Measurements from ENCODE around the gene ST3GAL4.

ST3GAL4 gene

DNA sequence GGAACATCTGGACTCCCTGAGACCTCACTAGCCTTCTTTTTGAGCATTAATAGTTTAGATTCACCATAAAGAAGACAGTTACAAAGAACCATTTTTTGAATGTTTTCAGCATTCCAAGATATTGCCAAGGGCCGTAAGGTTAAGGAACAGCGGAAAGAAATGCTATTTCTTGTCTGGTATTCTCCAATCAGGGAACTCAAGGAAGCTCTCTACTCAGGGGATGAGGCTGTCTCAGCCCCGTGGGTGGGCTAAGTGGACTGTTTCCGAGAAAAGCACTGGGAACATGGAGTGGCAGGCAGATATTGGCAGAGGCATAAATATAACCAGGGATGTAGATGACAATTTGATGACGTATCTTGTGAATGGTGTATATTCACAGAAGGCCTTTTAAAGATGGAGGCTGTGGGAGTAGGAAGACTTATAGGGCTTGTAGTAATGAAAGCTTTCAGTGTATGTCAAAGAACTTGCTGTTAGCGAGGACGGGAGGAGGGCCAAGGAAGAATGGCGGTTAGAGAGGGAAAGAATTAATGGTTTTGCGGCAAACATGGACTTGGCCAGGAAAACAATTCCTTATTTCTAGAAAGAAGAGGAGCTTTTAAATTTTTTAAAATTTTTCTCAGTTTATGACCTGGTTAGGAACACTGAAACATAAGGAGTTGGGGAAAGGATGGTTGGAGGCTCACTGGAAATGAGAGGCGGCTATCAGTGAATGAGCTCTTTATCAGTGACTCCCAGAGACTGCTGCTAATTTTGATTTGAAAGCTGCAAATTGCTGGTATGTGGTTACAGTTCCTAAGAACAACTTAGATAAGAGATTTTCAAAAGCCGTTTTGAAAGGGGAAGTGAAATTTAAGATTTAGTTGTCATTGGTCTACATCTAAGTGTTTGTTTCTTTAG lies 64.6 kb downstream of the ST3GAL4 start:
- no peak for DNase-seq (ENCODE audit: extremely low read depth in 1 of 2, low read depth in 1 of 2)

DNA sequence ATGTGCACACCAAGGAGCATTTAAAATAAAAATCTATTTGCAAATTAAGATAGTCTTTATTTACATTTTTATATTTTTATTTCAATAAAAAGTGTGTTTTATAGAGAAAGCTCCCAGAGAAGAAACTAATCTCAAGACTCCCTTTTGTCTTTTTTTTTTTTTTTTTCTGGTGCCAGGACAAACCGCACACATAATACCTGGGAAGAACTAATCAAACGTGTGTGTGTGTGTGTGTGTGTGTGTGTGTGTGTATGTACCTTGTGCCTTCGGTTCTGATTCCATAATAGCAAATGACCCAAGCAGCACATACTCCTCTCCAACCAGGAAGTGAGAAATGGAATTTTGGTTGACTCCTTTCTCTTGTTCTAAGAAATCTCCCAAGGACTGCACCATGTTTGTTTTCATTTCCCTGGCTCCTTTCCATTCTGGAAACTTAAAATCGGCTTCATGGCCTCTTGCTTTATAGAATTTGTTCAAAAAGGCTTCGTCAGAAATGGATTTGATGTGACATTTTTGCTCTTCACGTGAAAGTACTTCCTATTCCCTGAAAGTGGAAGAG lies 65.3 kb downstream of the ST3GAL4 start:
- no peak for DNase-seq (ENCODE audit: extremely low read depth in 1 of 2, low read depth in 1 of 2)

DNA sequence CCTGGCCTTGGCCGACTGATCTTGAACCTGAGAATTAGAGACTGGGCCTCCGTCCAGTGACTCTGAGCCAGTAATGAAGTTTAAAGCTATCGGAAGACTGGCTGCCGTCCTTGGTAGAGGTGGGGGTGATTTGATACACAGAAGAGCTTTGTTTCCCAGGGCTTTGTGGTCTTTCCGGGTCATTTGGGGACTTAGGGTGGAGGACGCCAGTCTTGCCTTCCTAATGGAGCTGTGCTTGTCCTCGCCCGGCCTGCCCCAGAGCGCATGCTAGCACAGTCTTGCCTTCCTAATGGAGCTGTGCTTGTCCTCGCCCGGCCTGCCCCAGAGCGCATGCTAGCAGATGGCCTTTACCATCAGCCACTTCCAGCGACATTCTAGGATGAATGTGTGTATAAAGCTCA lies 65.8 kb downstream of the ST3GAL4 start:
- no peak for DNase-seq (ENCODE audit: extremely low read depth in 1 of 2, low read depth in 1 of 2)

DNA sequence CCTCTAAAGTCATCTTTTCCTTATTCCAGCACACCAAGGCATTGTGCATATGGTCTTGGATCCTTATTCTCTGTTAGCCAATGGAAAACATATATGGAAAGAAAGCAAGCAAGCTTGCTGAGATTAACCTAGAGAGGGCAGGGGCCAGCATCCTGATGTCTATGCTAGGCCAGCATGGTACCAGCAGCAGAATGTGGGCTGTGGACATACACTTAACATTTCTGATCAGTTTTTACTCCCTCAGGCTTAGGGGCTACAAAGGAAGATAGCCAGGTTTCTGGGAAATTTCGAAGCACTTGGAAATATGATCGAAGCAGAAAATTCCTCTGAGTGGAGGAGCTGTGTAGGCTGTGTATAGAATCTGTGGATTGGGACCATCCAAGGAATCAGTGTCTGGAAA lies 67.0 kb downstream of the ST3GAL4 start:
- no peak for DNase-seq (ENCODE audit: extremely low read depth in 1 of 2, low read depth in 1 of 2)

DNA sequence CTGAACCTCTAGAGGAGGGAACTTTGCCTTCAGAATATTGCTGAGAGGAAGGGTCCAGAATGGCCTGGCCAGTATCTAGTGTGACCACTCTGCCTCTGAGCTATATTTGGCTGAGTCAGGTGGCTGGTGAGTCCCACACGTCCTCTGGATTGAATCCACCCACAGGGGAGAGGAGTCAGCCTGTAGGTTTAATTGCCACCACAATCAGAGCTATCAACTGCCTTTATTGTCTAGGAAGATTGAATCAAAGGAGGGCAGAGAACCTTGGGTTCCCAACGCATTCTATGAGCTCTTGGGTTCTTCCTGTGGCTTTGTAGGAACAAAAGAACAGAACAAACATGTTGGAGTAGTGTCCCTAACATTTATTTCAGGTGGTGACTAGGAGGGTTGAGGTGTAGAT lies 67.7 kb downstream of the ST3GAL4 start:
- DNase-seq (ENCODE audit: extremely low read depth in 1 of 2, low read depth in 1 of 2): no peak

DNA sequence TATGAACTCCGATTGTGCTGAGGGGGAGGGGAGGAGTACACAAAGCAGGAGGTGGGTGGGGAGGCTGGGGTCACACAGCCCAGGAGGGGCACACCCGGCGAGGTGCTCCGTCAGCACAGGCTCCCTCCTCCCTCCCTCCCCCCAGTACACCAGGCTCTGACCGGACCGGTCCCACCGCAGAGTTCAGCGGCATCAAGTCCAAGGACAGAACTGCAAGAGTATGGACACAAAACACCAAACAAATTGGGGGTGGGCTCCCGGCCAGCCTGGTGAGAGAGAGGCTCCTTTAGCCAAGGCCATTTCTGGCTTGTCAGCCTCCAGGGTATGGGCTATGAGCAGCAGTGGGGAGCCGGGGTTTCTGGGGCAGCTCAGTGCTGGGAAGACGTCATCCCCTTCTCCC lies 68.3 kb downstream of the ST3GAL4 start:
- DNase-seq (ENCODE audit: extremely low read depth in 1 of 2, low read depth in 1 of 2): no peak

GRCh38 chr11:126424471-126425039 lies 69.1 kb downstream of the ST3GAL4 start:
- DNase-seq (ENCODE audit: extremely low read depth in 1 of 2, low read depth in 1 of 2): no peak

GRCh38 chr11:126426106-126426505 lies 70.6 kb downstream of the ST3GAL4 start:
- no peak for DNase-seq (ENCODE audit: extremely low read depth in 1 of 2, low read depth in 1 of 2)

DNA sequence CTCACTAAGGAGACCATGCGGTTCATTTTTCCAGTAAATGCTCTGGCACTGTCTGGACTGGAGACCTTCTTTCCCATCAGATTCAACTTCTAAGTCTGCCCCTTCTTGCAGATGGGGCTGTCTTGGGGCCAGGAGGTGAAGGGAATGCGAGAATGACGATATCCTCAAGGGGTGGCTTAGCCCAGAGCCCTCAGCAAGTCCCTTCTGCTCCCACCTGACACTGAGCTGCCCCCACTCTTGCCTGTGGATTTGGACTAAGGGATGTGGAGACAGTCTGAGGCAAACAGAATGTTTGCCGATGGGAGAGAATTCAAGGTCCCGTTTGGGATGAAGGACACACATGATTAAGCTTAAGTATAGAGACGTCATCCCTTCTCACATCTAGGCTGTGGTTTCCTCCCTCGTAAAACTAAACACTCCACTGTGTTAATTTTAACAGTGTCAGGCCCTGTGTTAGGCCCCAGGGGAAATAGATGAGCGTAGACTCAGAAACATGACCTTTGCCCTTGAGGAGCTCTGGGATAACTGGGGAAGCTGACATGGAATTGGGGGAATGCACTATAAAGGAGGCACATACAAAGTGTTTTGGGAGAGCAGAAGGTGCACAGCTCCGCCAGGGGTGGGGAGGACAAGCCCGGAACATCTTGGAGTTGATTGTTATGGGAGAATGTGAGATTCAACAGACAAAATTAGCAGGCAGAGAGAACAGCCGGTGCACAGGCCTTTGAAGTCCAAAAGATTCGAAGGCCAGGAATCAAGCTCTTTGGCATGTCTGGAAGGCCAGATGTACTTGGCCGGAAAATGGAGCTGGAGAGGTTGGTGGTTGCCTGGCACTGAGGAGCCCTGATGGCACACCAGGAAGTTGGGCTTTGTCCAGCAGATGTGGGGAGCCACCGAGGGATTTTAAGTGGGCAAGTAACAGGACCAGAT lies 71.6 kb downstream of the ST3GAL4 start:
- no peak for DNase-seq (ENCODE audit: extremely low read depth in 1 of 2, low read depth in 1 of 2)

- DNase-seq (ENCODE audit: extremely low read depth in 1 of 2, low read depth in 1 of 2): no peak
These were observed 75.3 kb downstream of the ST3GAL4 start for GRCh38 chr11:126430581-126431335.

- no peak for DNase-seq (ENCODE audit: extremely low read depth in 1 of 2, low read depth in 1 of 2)
These were observed 76.0 kb downstream of the ST3GAL4 start for GRCh38 chr11:126431401-126432064.

GRCh38 chr11:126432065-126432461 lies 76.6 kb downstream of the ST3GAL4 start:
- DNase-seq (ENCODE audit: extremely low read depth in 1 of 2, low read depth in 1 of 2): no peak

DNA sequence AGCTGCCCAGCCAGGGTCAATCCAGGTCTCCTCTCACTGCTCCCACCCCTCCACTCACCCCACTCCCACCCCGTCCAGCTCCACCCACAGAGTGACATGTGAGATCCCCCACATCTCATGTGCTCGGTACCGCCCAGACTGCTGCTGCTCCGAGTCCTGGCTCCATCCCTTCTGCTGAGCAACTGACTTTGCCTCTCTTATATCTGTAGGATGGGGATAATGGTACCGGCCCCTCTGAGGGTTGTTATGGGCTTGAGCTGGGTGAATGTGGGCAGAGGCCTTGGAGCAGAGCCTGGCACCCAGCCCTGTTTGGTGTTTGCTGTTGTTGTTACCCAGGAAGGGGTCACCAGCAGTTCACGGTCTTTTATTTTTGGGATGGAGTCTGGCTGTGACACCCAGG lies 77.0 kb downstream of the ST3GAL4 start:
- DNase-seq (ENCODE audit: extremely low read depth in 1 of 2, low read depth in 1 of 2): no peak

DNA sequence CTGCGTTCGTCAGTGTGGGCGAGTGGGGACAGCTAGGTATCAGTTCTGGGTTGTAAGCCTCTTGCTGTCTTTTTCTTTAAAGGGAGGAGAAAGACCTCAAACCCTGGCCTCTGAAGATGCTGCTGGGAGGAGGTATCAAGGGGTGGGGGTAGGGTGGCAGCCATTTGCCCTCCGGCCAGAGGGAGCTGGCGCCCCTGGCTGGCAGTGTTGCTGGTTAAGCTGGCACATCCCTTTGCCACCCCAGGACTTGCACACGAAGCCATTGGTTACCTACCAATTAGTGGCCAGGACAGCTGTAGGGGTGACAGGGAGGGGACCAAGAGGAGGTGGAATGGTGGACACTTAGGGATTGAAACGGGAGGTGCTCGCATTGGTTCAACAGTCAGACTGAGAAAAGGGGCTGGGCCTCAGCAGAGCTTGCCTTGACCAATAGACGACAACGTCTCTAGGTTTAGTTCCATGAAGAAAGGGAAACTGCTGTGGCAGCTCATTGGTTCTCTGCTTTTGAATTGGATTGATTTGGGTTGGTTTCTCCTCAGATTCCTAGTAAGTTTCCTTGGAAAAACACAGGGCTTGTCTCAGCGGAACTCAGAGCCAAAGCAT lies 77.9 kb downstream of the ST3GAL4 start:
- no peak for DNase-seq (ENCODE audit: extremely low read depth in 1 of 2, low read depth in 1 of 2)

- no peak for DNase-seq (ENCODE audit: extremely low read depth in 1 of 2, low read depth in 1 of 2)
These were observed 78.8 kb downstream of the ST3GAL4 start for GRCh38 chr11:126433989-126434949.

GRCh38 chr11:126434950-126435335 lies 79.5 kb downstream of the ST3GAL4 start:
- no peak for DNase-seq (ENCODE audit: extremely low read depth in 1 of 2, low read depth in 1 of 2)

DNA sequence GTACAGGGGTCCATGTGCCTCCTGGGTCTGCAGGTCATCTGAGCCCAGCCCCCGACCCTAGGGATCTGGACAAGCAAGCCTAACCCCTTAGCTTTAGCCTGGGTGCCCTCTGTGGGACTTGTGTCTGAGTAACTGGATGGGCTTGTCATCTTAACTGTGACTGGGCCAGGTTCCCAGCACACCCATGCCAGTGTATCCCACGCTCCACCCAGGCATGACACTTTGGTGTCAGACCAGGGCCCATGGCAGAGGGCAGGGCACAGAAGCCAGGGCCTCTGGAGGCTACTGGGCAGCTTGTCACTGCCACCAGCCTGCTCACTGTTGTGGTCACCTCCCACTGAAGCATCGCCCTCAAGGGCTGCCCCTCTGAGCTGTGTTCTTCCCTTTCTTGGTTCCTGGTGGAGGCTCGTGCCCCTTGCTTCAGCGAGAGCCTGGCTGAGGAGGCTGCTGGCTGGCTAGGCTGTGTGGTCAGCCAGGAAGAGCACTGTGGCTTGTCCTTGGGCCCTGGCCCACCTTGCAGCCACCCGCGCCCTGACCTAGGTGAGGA lies 80.8 kb downstream of the ST3GAL4 start:
- no peak for DNase-seq (ENCODE audit: extremely low read depth in 1 of 2, low read depth in 1 of 2)

DNA sequence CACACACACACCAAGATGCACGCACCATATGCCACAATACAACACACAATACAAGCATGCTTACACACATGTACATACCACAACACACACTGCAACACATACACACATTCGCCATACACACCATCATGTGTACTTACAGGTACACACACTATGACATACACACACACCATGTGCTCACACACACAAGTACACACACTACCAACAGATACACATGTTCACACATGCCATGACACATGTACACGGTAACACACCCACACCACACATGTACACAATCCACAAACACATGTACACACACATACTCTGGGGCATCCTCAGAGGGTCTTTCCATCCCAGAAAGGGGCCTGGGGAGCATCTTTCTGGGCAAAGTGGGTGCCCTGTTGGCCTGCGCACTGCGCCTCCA lies 82.2 kb downstream of the ST3GAL4 start:
- no peak for DNase-seq (ENCODE audit: extremely low read depth in 1 of 2, low read depth in 1 of 2)
